Fibroblast of peridontal ligament (primary cell): Measurements from ENCODE around the gene LRRC34.
A peak's percentile ranks its signal among the peaks of the same experiment; 100 is the strongest.

Experiments used
- DNase-seq: peaks from one replicate; pipeline ENCODE4 v3.0.0-alpha.2; 2010; ENCODE audit errors: extremely low read depth

Gene LRRC34

GRCh38 chr3:169812332-169813235, at the start of gene LRRC34, which contains the start of gene LRRIQ4:
Gene LRRC34, minus strand, starts transcription at chr3:169812904. Its CDS starts 356 bp downstream, at chr3:169812548.
Gene LRRIQ4, plus strand, starts transcription at chr3:169812870. Its CDS starts 9,052 bp downstream, at chr3:169821922.
- peak; percentile 81 for DNase-seq

GRCh38 chr3:169861871-169862270, 49.2 kb upstream of the LRRC34 start:
- no peak for DNase-seq

GRCh38 chr3:169857811-169858210, 45.1 kb upstream of the LRRC34 start:
- DNase-seq = no peak

- DNase-seq = no peak
These were observed 42.8 kb upstream of the LRRC34 start for GRCh38 chr3:169855514-169855913.

- no peak for DNase-seq
These were observed 37.9 kb upstream of the LRRC34 start for GRCh38 chr3:169850618-169851017.

GRCh38 chr3:169848741-169849140, 36.0 kb upstream of the LRRC34 start:
- no peak for DNase-seq

GRCh38 chr3:169847896-169848295, 35.2 kb upstream of the LRRC34 start:
- no peak for DNase-seq

GRCh38 chr3:169846458-169847193, 33.9 kb upstream of the LRRC34 start:
- DNase-seq = no peak

- DNase-seq = no peak
These were observed 30.3 kb upstream of the LRRC34 start for GRCh38 chr3:169842960-169843359.

GRCh38 chr3:169841171-169841570, 28.5 kb upstream of the LRRC34 start:
- DNase-seq = no peak

GRCh38 chr3:169838511-169839030, 25.9 kb upstream of the LRRC34 start:
- DNase-seq = no peak

GRCh38 chr3:169836942-169837275, 24.2 kb upstream of the LRRC34 start:
- DNase-seq = no peak

- no peak for DNase-seq
These were observed 23.6 kb upstream of the LRRC34 start for GRCh38 chr3:169836078-169836941.

GRCh38 chr3:169835533-169835932, 22.8 kb upstream of the LRRC34 start:
- DNase-seq = no peak

GRCh38 chr3:169827712-169828111, 15.0 kb upstream of the LRRC34 start:
- DNase-seq = no peak

GRCh38 chr3:169825316-169825715, 12.6 kb upstream of the LRRC34 start:
- no peak for DNase-seq

- DNase-seq = no peak
These were observed 10.3 kb upstream of the LRRC34 start for GRCh38 chr3:169822983-169823382.

GRCh38 chr3:169822540-169822939, 9.8 kb upstream of the LRRC34 start:
- DNase-seq = no peak

GRCh38 chr3:169822091-169822490, 9.4 kb upstream of the LRRC34 start:
- no peak for DNase-seq

- peak; percentile 17 for DNase-seq
These were observed 5.6 kb upstream of the LRRC34 start for GRCh38 chr3:169818316-169818715.

- no peak for DNase-seq
These were observed 3.0 kb upstream of the LRRC34 start for GRCh38 chr3:169815590-169816150.
